GM19395 (cell line): ENCODE measurements around the gene FGF19.

Experiments
- ATAC-seq: cut with Tn5 transposase; IDR thresholded peaks from one replicate; pipeline ENCODE4 v1.9.1; 2021; ENCODE audit warnings: mild to moderate bottlenecking, moderate library complexity; ENCODE audit not compliant: unreplicated experiment

FGF19 gene

GRCh38 chr11:69674267-69674885 lies 29.4 kb downstream of the FGF19 start:
- ATAC-seq: no peak

- ATAC-seq: no peak
These were observed 31.9 kb downstream of the FGF19 start for GRCh38 chr11:69671734-69672465.

GRCh38 chr11:69670158-69670845 lies 33.5 kb downstream of the FGF19 start:
- no peak for ATAC-seq

- no peak for ATAC-seq
These were observed 34.3 kb downstream of the FGF19 start for GRCh38 chr11:69669486-69669885.

- no peak for ATAC-seq
These were observed 35.9 kb downstream of the FGF19 start for GRCh38 chr11:69667619-69668604.

- no peak for ATAC-seq
These were observed 36.9 kb downstream of the FGF19 start for GRCh38 chr11:69666752-69667536.

GRCh38 chr11:69666261-69666660 lies 37.6 kb downstream of the FGF19 start:
- ATAC-seq: no peak

GRCh38 chr11:69665669-69666068 lies 38.2 kb downstream of the FGF19 start:
- no peak for ATAC-seq

GRCh38 chr11:69664901-69665300 lies 38.9 kb downstream of the FGF19 start:
- no peak for ATAC-seq

- no peak for ATAC-seq
These were observed 39.6 kb downstream of the FGF19 start for GRCh38 chr11:69664103-69664775.

GRCh38 chr11:69663326-69663725 lies 40.5 kb downstream of the FGF19 start:
- ATAC-seq: no peak

- ATAC-seq: no peak
These were observed 41.0 kb downstream of the FGF19 start for GRCh38 chr11:69662806-69663205.

- no peak for ATAC-seq
These were observed 41.7 kb downstream of the FGF19 start for GRCh38 chr11:69662021-69662698.

GRCh38 chr11:69661413-69661715 lies 42.5 kb downstream of the FGF19 start:
- no peak for ATAC-seq

GRCh38 chr11:69660001-69660500 lies 43.8 kb downstream of the FGF19 start:
- no peak for ATAC-seq

GRCh38 chr11:69659591-69659990 lies 44.2 kb downstream of the FGF19 start:
- ATAC-seq: no peak

GRCh38 chr11:69658626-69659450 lies 45.0 kb downstream of the FGF19 start:
- ATAC-seq: no peak
